GM18511 (cell line): ENCODE results near the gene RARRES1.
"Not testable (repeated sequence)": the region's sequence is repeated elsewhere in the genome, so short reads cannot be mapped to it uniquely, and the experiment has no call there.

Experiments
- ATAC-seq: cut with Tn5 transposase; IDR thresholded peaks from one replicate; pipeline ENCODE4 v1.9.1; 2021; ENCODE audit warnings: mild to moderate bottlenecking, moderate library complexity; ENCODE audit not compliant: unreplicated experiment

Gene RARRES1

GRCh38 chr3:158700559-158700958, 31.7 kb downstream of the RARRES1 start:
- no peak for ATAC-seq

GRCh38 chr3:158696618-158697017, 35.6 kb downstream of the RARRES1 start:
- ATAC-seq: no peak

- ATAC-seq: not testable (repeated sequence)
Observed at GRCh38 chr3:158693866-158694456, 38.3 kb downstream of the RARRES1 start.

- ATAC-seq: no peak
Observed at GRCh38 chr3:158685159-158685558, 47.1 kb downstream of the RARRES1 start.

GRCh38 chr3:158683230-158683962, 48.9 kb downstream of the RARRES1 start:
- no peak for ATAC-seq

- no peak for ATAC-seq
Observed at GRCh38 chr3:158680861-158681260, 51.4 kb downstream of the RARRES1 start.

- ATAC-seq: no peak
Observed at GRCh38 chr3:158679547-158680000, 52.7 kb downstream of the RARRES1 start.

GRCh38 chr3:158678687-158679086, 53.6 kb downstream of the RARRES1 start:
- ATAC-seq: no peak

- peak; percentile 99 for ATAC-seq
Observed at GRCh38 chr3:158672215-158673176, 59.8 kb downstream of the RARRES1 start, which contains the start of gene LXN. LXN (minus strand) TSS chr3:158672648; CDS start chr3:158672478, 170 bp downstream.

GRCh38 chr3:158671821-158672214, 60.4 kb downstream of the RARRES1 start:
- ATAC-seq: no peak

- ATAC-seq: no peak
Observed at GRCh38 chr3:158668506-158668905, 63.8 kb downstream of the RARRES1 start.

GRCh38 chr3:158666416-158666815, 65.8 kb downstream of the RARRES1 start:
- ATAC-seq: no peak

- ATAC-seq: no peak
Observed at GRCh38 chr3:158663832-158664231, 68.4 kb downstream of the RARRES1 start.

GRCh38 chr3:158663246-158663645, 69.0 kb downstream of the RARRES1 start:
- no peak for ATAC-seq

- ATAC-seq: no peak
Observed at GRCh38 chr3:158660711-158661110, 71.5 kb downstream of the RARRES1 start.

GRCh38 chr3:158659454-158660237, 72.6 kb downstream of the RARRES1 start:
- peak; percentile 91 for ATAC-seq

GRCh38 chr3:158658889-158659288, 73.4 kb downstream of the RARRES1 start:
- ATAC-seq: no peak

- no peak for ATAC-seq
Observed at GRCh38 chr3:158652463-158652862, 79.8 kb downstream of the RARRES1 start.

- no peak for ATAC-seq
Observed at GRCh38 chr3:158651192-158651591, 81.1 kb downstream of the RARRES1 start.

- ATAC-seq: no peak
Observed at GRCh38 chr3:158649791-158650190, 82.5 kb downstream of the RARRES1 start.
